Right lung (tissue), 5 donors: ENCODE results near the gene AVPR1B. TPM values are rescaled to one million over a fixed set of nuclear protein-coding genes. Genes with fewer than 3 reads are reported as not detected.

Experiments
- DNase-seq, 2 donors: peaks; one replicate each; pipeline ENCODE4 v3.0.0-alpha.2; 2013
- polyA plus RNA-seq, 5 donors: library from polyadenylated mRNA; unstranded; fragments of 120-200 nt; gene quantifications; one replicate each; pipeline versions ENCODE4 v1.2.1 to v1.2.3, GENCODE V29; 2013; ENCODE audit warnings: inconsistent platforms in 1 of 5, low replicate concordance in 1 of 5; ENCODE audit not compliant: insufficient read length in 5 of 5, insufficient read depth in 1 of 5

AVPR1B gene
- polyA plus RNA-seq, 5 donors = 0.08 to 0.14 (median 0.08) TPM; not detected in 1

- DNase-seq = no peak
Measured at GRCh38 chr1:206112600-206113301, 4.4 kb downstream of the AVPR1B start.

GRCh38 chr1:206111271-206111927 lies 5.8 kb downstream of the AVPR1B start:
- DNase-seq = no peak

DNA sequence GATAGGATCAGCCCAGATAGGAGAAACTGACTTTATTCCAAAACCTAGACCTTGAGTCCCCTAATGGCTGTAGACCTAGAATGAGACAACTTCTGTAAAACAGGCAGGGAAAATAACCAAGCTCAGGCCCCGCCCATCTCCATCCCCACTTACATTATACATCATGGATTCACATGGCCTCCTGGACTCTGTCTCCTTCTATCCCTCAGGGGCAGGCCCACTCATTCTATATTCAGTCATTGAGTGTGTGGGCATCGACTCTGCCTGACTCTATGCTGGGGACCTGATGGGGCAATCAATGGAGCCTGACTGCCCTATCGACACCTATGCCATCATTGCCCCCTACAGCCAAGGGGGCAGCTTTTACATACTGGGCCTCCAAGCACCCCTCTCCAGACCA lies 6.4 kb downstream of the AVPR1B start:
- DNase-seq = no peak

- DNase-seq = no peak
Measured at GRCh38 chr1:206110161-206110560, 7.0 kb downstream of the AVPR1B start.

GRCh38 chr1:206109718-206110117 lies 7.5 kb downstream of the AVPR1B start:
- DNase-seq = no peak

- DNase-seq = no peak
Measured at GRCh38 chr1:206108635-206109034, 8.6 kb downstream of the AVPR1B start.

GRCh38 chr1:206107168-206107544 lies 10.0 kb downstream of the AVPR1B start:
- DNase-seq = no peak

- DNase-seq = peak; percentile 71 to 83
Measured at GRCh38 chr1:206106328-206107167, 10.6 kb downstream of the AVPR1B start.

GRCh38 chr1:206105464-206105995 lies 11.7 kb downstream of the AVPR1B start:
- DNase-seq = no peak

- DNase-seq = no peak
Measured at GRCh38 chr1:206103979-206104378, 13.2 kb downstream of the AVPR1B start.

DNA sequence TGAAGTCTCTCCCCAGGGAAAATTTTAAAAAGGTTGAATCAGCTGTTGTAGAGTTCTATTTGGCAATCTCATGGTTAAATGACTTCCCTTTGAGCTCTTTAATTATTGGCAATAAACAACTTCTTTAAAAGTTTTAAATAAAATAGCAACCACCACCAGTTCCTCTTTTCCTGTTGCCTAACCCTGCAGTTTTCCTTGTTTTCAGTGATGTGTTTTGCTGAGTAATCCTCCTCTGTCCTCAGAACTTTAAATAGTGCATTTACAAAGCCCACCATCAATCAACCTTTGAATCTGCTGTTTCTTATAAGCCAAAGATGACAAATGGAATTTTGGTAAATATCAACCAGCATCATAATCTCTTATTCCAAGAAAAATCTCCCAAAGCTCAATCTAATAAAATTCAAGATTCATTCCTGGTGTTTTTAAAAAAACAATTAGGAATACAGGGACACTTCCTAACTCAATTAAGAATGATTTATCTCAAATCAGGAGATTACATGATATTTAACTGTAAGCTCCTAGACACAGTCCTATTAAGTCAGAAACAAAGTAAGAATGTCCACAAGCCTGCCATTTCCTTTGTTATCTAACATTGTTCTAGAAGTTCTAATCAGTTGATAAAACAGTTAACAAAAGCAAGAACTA lies 14.8 kb downstream of the AVPR1B start:
- no peak for DNase-seq

DNA sequence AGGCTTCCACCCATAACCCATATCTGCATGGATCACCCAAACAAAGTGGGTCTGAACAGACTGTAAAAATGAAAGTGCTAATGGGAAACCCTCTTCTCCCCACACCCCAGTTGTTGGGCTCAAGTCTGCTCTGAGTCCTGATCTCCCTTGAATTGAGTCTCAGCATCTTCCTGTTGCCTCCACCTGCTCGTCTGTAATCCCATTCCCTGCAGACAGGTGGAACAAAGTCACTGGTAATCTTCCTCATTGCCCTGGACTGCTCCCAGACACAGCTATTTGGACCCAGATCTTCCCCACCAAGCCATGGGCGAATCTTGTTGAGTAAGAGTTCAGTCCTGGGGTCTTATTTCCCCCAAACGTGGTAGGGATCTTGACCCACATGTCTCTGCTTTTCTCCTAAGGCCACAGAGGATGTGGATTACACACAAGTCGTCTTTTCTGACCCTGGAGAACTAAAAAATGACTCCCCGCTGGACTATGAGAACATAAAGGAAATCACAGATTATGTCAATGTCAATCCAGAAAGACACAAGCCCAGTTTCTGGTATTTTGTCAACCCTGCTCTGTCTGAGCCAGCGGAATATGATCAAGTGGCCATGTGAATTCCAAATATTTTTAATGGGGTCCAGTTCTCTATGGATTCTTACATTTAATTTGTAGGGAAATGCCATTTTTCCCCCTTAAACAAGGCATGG lies 15.7 kb downstream of the AVPR1B start:
- DNase-seq = no peak

DNA sequence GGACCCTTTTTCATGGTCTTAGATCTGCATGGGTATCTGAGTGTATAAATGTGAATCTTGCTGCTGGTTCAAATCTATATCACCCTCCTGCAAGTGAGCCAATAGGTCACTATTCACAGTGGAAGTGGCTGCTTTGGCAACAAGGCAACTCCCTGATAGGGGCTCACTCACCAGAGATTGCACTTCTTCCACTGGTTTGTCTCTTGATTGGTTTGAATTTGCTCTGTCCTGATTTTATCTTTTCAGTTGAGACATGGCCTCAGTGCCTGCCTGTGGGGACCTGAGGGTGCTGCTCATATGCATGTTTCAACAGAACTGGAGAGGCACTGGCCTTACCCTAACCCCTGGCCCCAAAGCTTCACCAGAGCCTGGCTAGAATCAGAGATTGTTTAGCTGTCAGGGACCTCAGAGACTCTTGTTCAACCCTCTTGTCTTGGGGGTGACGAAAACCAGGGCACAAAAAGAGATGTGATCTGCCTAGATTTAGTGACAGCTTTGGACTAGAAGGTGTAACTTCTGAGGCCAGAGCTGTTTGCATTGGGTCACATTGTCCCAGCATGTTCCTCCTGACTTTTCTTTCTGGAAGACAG lies 16.9 kb downstream of the AVPR1B start:
- no peak for DNase-seq

GRCh38 chr1:206098242-206098919 lies 18.8 kb downstream of the AVPR1B start:
- DNase-seq = no peak

DNA sequence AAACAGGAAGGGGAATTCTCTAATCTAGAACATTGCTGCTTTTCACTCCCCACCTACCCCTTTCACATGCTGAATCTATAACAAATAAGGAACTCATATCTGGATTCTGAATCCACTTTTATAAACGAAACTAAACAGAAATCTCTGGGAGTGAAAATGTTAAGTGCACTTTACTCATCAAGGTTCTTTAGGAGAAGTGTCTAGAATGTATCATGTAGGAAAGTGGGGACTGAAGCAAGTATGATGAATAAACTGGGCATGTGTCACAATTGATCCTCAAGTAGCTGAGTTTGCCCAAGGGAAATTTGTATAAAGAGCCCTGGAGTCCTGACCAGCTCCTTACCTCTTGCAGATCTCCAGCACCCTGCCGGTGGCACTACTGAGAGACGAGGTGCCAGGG lies 19.8 kb downstream of the AVPR1B start:
- no peak for DNase-seq

DNA sequence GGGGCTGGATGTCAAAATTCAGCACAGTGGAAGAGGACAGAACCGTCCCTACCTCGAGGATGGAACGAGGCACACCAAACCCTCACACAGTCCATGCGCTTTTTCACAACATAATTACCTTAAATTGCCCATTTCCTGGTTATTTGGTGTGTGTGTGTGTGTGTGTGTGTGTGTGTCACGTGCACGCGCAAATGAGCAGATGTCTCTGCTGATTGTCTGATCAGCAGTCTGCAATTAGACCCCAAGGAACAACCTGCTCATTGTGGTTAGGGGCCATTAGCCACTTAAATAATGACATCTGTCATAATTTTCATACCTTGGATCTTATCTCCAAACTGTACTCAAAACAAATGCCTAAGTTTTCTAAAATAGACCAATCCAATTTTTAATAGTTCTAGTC lies 23.2 kb downstream of the AVPR1B start:
- no peak for DNase-seq

- no peak for DNase-seq
Measured at GRCh38 chr1:206089341-206089740, 27.8 kb downstream of the AVPR1B start.

GRCh38 chr1:206087091-206087490 lies 30.1 kb downstream of the AVPR1B start:
- no peak for DNase-seq

DNA sequence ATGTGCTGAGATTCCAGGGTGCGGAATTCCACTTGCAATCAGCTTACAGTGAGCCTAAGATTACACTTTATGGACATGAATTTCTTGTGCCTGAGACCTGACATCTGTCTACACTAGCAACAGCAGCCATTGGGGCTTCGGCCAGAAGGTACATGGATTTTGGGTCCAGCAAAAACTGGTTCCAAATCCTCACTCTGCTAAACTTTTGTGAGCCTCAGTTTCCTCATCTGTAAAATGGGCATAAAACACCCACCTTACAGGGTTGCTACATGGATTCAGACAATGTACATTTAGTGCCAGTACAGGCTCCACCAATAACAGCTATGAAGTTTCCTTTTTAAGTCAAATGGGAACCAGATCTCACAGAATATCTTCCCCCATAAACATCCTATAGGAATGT lies 33.4 kb downstream of the AVPR1B start:
- DNase-seq = no peak
